Fibroblast of lung (primary cell): ENCODE data around the gene CYP19A1. TPM values are rescaled to one million over a fixed set of nuclear protein-coding genes. Genes with fewer than 3 reads are reported as not detected.

Experiments
- DNase-seq, 2 donors: peaks; one replicate each; pipeline versions ENCODE4 v3.0.0 to v3.0.0-alpha.2; 2010; ENCODE audit warnings: low read depth in 2 of 2
- H2AFZ ChIP-seq: 2 replicates; pipeline ENCODE4 v1.5.1; 2012; ENCODE audit warnings: low read length, control low read depth, inconsistent platforms
- H3K27ac ChIP-seq: 2 replicates; pipeline ENCODE4 v1.5.1; 2011; ENCODE audit warnings: low read length, control low read depth; ENCODE audit not compliant: insufficient read depth
- H3K27me3 ChIP-seq: 2 replicates; pipeline ENCODE4 v1.5.1; 2011; ENCODE audit warnings: mild to moderate bottlenecking, low read length; ENCODE audit not compliant: control insufficient read depth, insufficient read depth
- H3K36me3 ChIP-seq: 2 replicates; pipeline ENCODE4 v1.5.1; 2011; ENCODE audit warnings: low read length; ENCODE audit not compliant: control insufficient read depth, insufficient read depth
- H3K4me1 ChIP-seq: 2 replicates; pipeline ENCODE4 v1.5.1; 2011; ENCODE audit warnings: low read length; ENCODE audit not compliant: control insufficient read depth, insufficient read depth; ENCODE audit errors: extremely low read depth
- H3K4me2 ChIP-seq: 2 replicates; pipeline ENCODE4 v1.5.1; 2011; ENCODE audit warnings: low read length, control low read depth; ENCODE audit not compliant: insufficient read depth; ENCODE audit errors: extremely low read depth
- H3K4me3 ChIP-seq, 4 experiments: fragments of 200-600 bp in 1 of 4; sonication (generic) in 1 of 4; replicated peaks in 1 of 4; 2 replicates each; pipeline ENCODE4 v1.5.1; 2011 to 2016; ENCODE audit warnings: low read length in 4 of 4, low read depth in 3 of 4, mild to moderate bottlenecking in 3 of 4, control low read depth in 2 of 4, inconsistent platforms in 1 of 4, mixed read lengths in 1 of 4; ENCODE audit not compliant: insufficient read depth in 1 of 4; ENCODE audit errors: control extremely low read depth in 1 of 4
- H3K79me2 ChIP-seq: 2 replicates; pipeline ENCODE4 v1.5.1; 2012; ENCODE audit warnings: mild to moderate bottlenecking, low read length, inconsistent platforms; ENCODE audit not compliant: control insufficient read depth, insufficient read depth
- H3K9ac ChIP-seq: 2 replicates; pipeline ENCODE4 v1.5.1; 2011; ENCODE audit warnings: mild to moderate bottlenecking, low read length, control low read depth; ENCODE audit not compliant: insufficient read depth
- H3K9me3 ChIP-seq: 2 replicates; pipeline ENCODE4 v1.5.1; 2012; ENCODE audit warnings: low read depth, low read length; ENCODE audit not compliant: control insufficient read depth, insufficient read depth
- H4K20me1 ChIP-seq: 2 replicates; pipeline ENCODE4 v1.5.1; 2011; ENCODE audit warnings: low read length; ENCODE audit not compliant: control insufficient read depth, insufficient read depth; ENCODE audit errors: extremely low read depth
- EZH2 ChIP-seq: IDR thresholded peaks from 2 replicates; pipeline ENCODE4 v1.5.1; 2012; ENCODE audit warnings: low read length, control low read depth, mild to moderate bottlenecking; ENCODE audit errors: missing control alignments
- polyA plus RNA-seq, 2 donors: library from polyadenylated mRNA; depleted of rRNA in 1 of 2; stranded (reverse) in 1 of 2; unstranded in 1 of 2; fragments of >200 nt; gene quantifications; 2 replicates each; pipeline ENCODE4 v1.2.1, GENCODE V29; 2011 to 2012; ENCODE audit warnings: missing spikeins in 1 of 2
- total RNA-seq: library from RNA; depleted of rRNA; stranded (reverse); fragments of >200 nt; gene quantifications from 2 replicates; pipeline ENCODE4 v1.2.1, GENCODE V29; 2014
- TF ChIP-seq, protein P1 (sequence below), 2 donors: IDR thresholded peaks in 1 of 2; conservative IDR thresholded peaks in 1 of 2; 1 replicate in 1 of 2; 2 replicates in 1 of 2; pipeline ENCODE4 v1.5.1; 2011 to 2012; ENCODE audit warnings: low read length in 2 of 2, control low read depth in 1 of 2, inconsistent platforms in 1 of 2, low read depth in 1 of 2, mild to moderate bottlenecking in 1 of 2

The CYP19A1 gene
- total and polyA plus RNA-seq, 2 donors (not counting 1 experiment from before 2014, with no cell fraction given), result 0.16 to 2.3 TPM

DNA sequence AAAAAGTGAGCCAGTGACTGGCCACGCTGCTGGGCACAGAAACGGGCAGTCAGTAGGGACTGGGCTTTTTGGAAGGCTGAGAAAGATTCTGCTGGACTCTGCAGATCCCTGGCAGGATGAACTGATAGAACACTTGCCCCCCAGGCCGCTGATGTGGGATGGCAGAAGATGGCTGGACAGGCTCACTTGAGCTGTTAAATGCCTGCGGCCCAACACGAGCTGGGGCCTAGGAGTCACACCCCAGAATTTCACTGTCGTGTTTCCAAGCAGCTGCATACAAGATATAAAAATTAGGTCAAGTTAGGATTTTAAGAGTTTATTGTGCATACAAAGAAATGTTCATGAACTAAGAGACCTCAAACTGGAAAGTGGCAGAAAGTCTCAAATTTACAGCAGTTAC is 29.9 kb upstream of the CYP19A1 start:
- Histone ChIP-seq H4K20me1 (no peaks in the 10 kb centered on the region), H3K9me3 (no peaks in the 10 kb centered on the region), H3K79me2 (no peaks in the 10 kb centered on the region), H3K4me3 (no peak overlapping the region), H3K4me2 (peak overlapping the region; percentile 60), H3K9ac (no peak overlapping the region), H3K4me1 (peaks cover 16% of the 10 kb centered on the region), H3K27me3 (no peaks in the 10 kb centered on the region), H3K27ac (peak overlapping the region; percentile 63), H2AFZ (no peak overlapping the region), H3K36me3 (no peaks in the 10 kb centered on the region)
- DNase-seq, result no peak
- TF ChIP-seq, protein P1, sequence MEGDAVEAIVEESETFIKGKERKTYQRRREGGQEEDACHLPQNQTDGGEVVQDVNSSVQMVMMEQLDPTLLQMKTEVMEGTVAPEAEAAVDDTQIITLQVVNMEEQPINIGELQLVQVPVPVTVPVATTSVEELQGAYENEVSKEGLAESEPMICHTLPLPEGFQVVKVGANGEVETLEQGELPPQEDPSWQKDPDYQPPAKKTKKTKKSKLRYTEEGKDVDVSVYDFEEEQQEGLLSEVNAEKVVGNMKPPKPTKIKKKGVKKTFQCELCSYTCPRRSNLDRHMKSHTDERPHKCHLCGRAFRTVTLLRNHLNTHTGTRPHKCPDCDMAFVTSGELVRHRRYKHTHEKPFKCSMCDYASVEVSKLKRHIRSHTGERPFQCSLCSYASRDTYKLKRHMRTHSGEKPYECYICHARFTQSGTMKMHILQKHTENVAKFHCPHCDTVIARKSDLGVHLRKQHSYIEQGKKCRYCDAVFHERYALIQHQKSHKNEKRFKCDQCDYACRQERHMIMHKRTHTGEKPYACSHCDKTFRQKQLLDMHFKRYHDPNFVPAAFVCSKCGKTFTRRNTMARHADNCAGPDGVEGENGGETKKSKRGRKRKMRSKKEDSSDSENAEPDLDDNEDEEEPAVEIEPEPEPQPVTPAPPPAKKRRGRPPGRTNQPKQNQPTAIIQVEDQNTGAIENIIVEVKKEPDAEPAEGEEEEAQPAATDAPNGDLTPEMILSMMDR (conservative IDR thresholded peaks at IDR 0.05 in 1 of 2, IDR thresholded peaks at IDR 0.05 in 1 of 2; ENCODE audit: low read depth in 1 of 2, low read length in 2 of 2), result no peak
- no peak for TF ChIP-seq EZH2

GRCh38 chr15:51367322-51367976 is 29.1 kb upstream of the CYP19A1 start:
- Histone ChIP-seq H3K27ac (no peak overlapping the region), H3K9ac (no peak overlapping the region)
- DNase-seq, result peak in 1 of 2 donors; percentile 31

GRCh38 chr15:51366920-51367319 is 28.5 kb upstream of the CYP19A1 start:
- H3K4me2 ChIP-seq, result peak overlapping the region; percentile 1
- H3K9me3 ChIP-seq, result no peaks in the 10 kb centered on the region
- H3K79me2 ChIP-seq, result no peaks in the 10 kb centered on the region
- no peak overlapping the region for H3K4me3 ChIP-seq
- H3K27ac ChIP-seq, result no peak overlapping the region
- H2AFZ ChIP-seq, result no peak overlapping the region
- H3K4me1 ChIP-seq, result peaks cover 16% of the 10 kb centered on the region
- H3K27me3 ChIP-seq, result no peaks in the 10 kb centered on the region
- no peaks in the 10 kb centered on the region for H3K36me3 ChIP-seq
- H4K20me1 ChIP-seq, result no peaks in the 10 kb centered on the region
- peak; percentile 74 to 84 for DNase-seq
- TF ChIP-seq, protein P1 (conservative IDR thresholded peaks at IDR 0.05 in 1 of 2, IDR thresholded peaks at IDR 0.05 in 1 of 2; ENCODE audit: low read depth in 1 of 2, low read length in 2 of 2), result no peak
- no peak for TF ChIP-seq EZH2
- H3K9ac ChIP-seq, result no peak overlapping the region

More at GRCh38 chr15:51367322-51367976, 29.1 kb upstream of the CYP19A1 start:
- no peaks in the 10 kb centered on the region for H3K27me3 ChIP-seq
- H3K79me2 ChIP-seq, result no peaks in the 10 kb centered on the region
- H3K4me2 ChIP-seq, result peak overlapping the region; percentile 1
- no peak overlapping the region for H3K4me3 ChIP-seq
- H4K20me1 ChIP-seq, result no peaks in the 10 kb centered on the region
- H2AFZ ChIP-seq, result no peak overlapping the region
- H3K4me1 ChIP-seq, result peaks cover 16% of the 10 kb centered on the region
- no peak for TF ChIP-seq EZH2
- TF ChIP-seq, protein P1 (conservative IDR thresholded peaks at IDR 0.05 in 1 of 2, IDR thresholded peaks at IDR 0.05 in 1 of 2; ENCODE audit: low read depth in 1 of 2, low read length in 2 of 2), result no peak
- H3K9me3 ChIP-seq, result no peaks in the 10 kb centered on the region
- no peaks in the 10 kb centered on the region for H3K36me3 ChIP-seq
